Mesendoderm (in vitro differentiated cells): ENCODE data around the gene WNT5A.

ENCODE experiments used
- DNase-seq: peaks from one replicate; pipeline ENCODE4 v3.0.0; 2013
- H2AK5ac ChIP-seq: 2 replicates; pipeline ENCODE4 v1.6.1; 2013; ENCODE audit warnings: low read length, inconsistent platforms
- H2BK120ac ChIP-seq: 2 replicates; pipeline ENCODE4 v1.6.1; 2013; ENCODE audit warnings: low read depth, mild to moderate bottlenecking, low read length, moderate library complexity, mixed read lengths
- H2BK15ac ChIP-seq: replicated peaks from 2 replicates; pipeline ENCODE4 v1.6.1; 2013; ENCODE audit warnings: low read depth, mild to moderate bottlenecking, moderate library complexity
- H2BK5ac ChIP-seq: 2 replicates; pipeline ENCODE4 v1.6.1; 2013; ENCODE audit warnings: low read length, inconsistent platforms
- H3K18ac ChIP-seq: 2 replicates; pipeline ENCODE4 v1.6.1; 2013; ENCODE audit warnings: mild to moderate bottlenecking, low read length, mixed read lengths
- H3K23ac ChIP-seq: one replicate; pipeline ENCODE4 v1.6.1; 2013; ENCODE audit warnings: low read length
- H3K27ac ChIP-seq: 2 replicates; pipeline ENCODE4 v1.5.1; 2013; ENCODE audit warnings: low read depth, mild to moderate bottlenecking, inconsistent platforms, low read length, moderate library complexity
- H3K27me3 ChIP-seq: 2 replicates; pipeline ENCODE4 v1.6.1; 2013; ENCODE audit warnings: low read length, control low read depth, mild to moderate bottlenecking, inconsistent platforms; ENCODE audit not compliant: insufficient read depth, poor library complexity
- H3K36me3 ChIP-seq: 2 replicates; pipeline ENCODE4 v1.6.1; 2013; ENCODE audit warnings: low read length, inconsistent platforms; ENCODE audit not compliant: control insufficient read depth, insufficient read depth
- H3K4ac ChIP-seq: one replicate; pipeline ENCODE4 v1.6.1; 2013; ENCODE audit warnings: low read depth, mild to moderate bottlenecking, low read length, moderate library complexity
- H3K4me1 ChIP-seq: 2 replicates; pipeline ENCODE4 v1.6.1; 2013; ENCODE audit warnings: low read depth, low read length, inconsistent platforms; ENCODE audit not compliant: control insufficient read depth
- H3K4me2 ChIP-seq: 2 replicates; pipeline ENCODE4 v1.6.1; 2013; ENCODE audit warnings: low read length
- H3K4me3 ChIP-seq: 2 replicates; pipeline ENCODE4 v1.5.1; 2013; ENCODE audit warnings: mild to moderate bottlenecking, low read length
- H3K56ac ChIP-seq: one replicate; pipeline ENCODE4 v1.6.1; 2013; ENCODE audit warnings: low read length
- H3K79me1 ChIP-seq: 2 replicates; pipeline ENCODE4 v1.6.1; 2013; ENCODE audit warnings: low read length, inconsistent platforms
- H3K79me2 ChIP-seq: 2 replicates; pipeline ENCODE4 v1.6.1; 2013; ENCODE audit warnings: mild to moderate bottlenecking, low read length; ENCODE audit not compliant: control insufficient read depth, insufficient read depth
- H3K9ac ChIP-seq: 2 replicates; pipeline ENCODE4 v1.6.1; 2013; ENCODE audit warnings: low read length, inconsistent platforms
- H4K5ac ChIP-seq: one replicate; pipeline ENCODE4 v1.6.1; 2013; ENCODE audit warnings: low read length
- H4K8ac ChIP-seq: one replicate; pipeline ENCODE4 v1.6.1; 2013; ENCODE audit warnings: low read depth, mild to moderate bottlenecking, control low read depth, low read length, moderate library complexity
- WGBS: extraction: QIAGEN DNeasy Blood & Tissue Kit; methylation state at CpG from one replicate; pipeline ENCODE4 v1.1.7; 2013; ENCODE audit warnings: low lambda C conversion rate, missing lambda C conversion rate; ENCODE audit not compliant: insufficient coverage; ENCODE audit errors: extremely low coverage; 5-methylcytosine and 5-hydroxymethylcytosine counted together

WNT5A gene

GRCh38 chr3:55526332-55527030 lies 39.4 kb upstream of the WNT5A start:
- Histone ChIP-seq H4K8ac (no peak overlapping the region), H3K18ac (no peak overlapping the region), H3K79me1 (no peaks in the 10 kb centered on the region), H2BK15ac (no peak overlapping the region), H3K56ac (no peak overlapping the region), H3K4ac (no peak overlapping the region), H3K9ac (no peak overlapping the region), H2BK120ac (no peak overlapping the region), H3K27me3 (no peaks in the 10 kb centered on the region), H3K4me3 (no peak overlapping the region), H4K5ac (no peak overlapping the region), H3K27ac (no peak overlapping the region), H3K4me1 (peaks cover 9% of the 10 kb centered on the region), H2BK5ac (no peak overlapping the region), H3K79me2 (no peaks in the 10 kb centered on the region), H3K4me2 (no peak overlapping the region), H3K36me3 (no peaks in the 10 kb centered on the region), H2AK5ac (no peak overlapping the region), H3K23ac (no peak overlapping the region)
- no CpG with 5 or more reads among the region's 10 CpGs for WGBS
- DNase-seq, result no peak

GRCh38 chr3:55525436-55525835 lies 38.3 kb upstream of the WNT5A start:
- Histone ChIP-seq H3K4ac (no peak overlapping the region), H3K4me3 (no peak overlapping the region), H3K79me2 (no peaks in the 10 kb centered on the region), H3K36me3 (no peaks in the 10 kb centered on the region), H2AK5ac (no peak overlapping the region), H2BK5ac (no peak overlapping the region), H3K79me1 (no peaks in the 10 kb centered on the region), H4K5ac (no peak overlapping the region), H3K18ac (no peak overlapping the region), H3K23ac (no peak overlapping the region), H2BK15ac (no peak overlapping the region), H2BK120ac (no peak overlapping the region), H3K56ac (no peak overlapping the region), H3K27me3 (no peaks in the 10 kb centered on the region), H3K4me1 (peaks cover 12% of the 10 kb centered on the region), H4K8ac (no peak overlapping the region), H3K9ac (no peak overlapping the region), H3K4me2 (no peak overlapping the region), H3K27ac (no peak overlapping the region)
- no peak for DNase-seq
- no CpG with 5 or more reads among the region's 3 CpGs for WGBS

- Histone ChIP-seq H3K79me1 (no peaks in the 10 kb centered on the region), H3K4ac (no peak overlapping the region), H3K79me2 (no peaks in the 10 kb centered on the region), H3K4me1 (peaks cover 12% of the 10 kb centered on the region), H3K4me3 (no peak overlapping the region), H4K8ac (no peak overlapping the region), H3K56ac (no peak overlapping the region), H3K36me3 (no peaks in the 10 kb centered on the region), H2BK15ac (no peak overlapping the region), H2BK5ac (no peak overlapping the region), H3K9ac (no peak overlapping the region), H4K5ac (no peak overlapping the region), H2BK120ac (no peak overlapping the region), H3K4me2 (no peak overlapping the region), H3K23ac (no peak overlapping the region), H2AK5ac (no peak overlapping the region), H3K18ac (no peak overlapping the region), H3K27me3 (no peaks in the 10 kb centered on the region), H3K27ac (no peak overlapping the region)
- no peak for DNase-seq
- no CpG with 5 or more reads among the region's 4 CpGs for WGBS
These were observed 37.6 kb upstream of the WNT5A start for GRCh38 chr3:55524565-55525244.

GRCh38 chr3:55523471-55523870 lies 36.4 kb upstream of the WNT5A start:
- H2AK5ac ChIP-seq, result no peak overlapping the region
- no peak overlapping the region for H3K18ac ChIP-seq
- H3K4me1 ChIP-seq, result peaks cover 12% of the 10 kb centered on the region
- H2BK5ac ChIP-seq, result no peak overlapping the region
- no peaks in the 10 kb centered on the region for H3K79me2 ChIP-seq
- no peak overlapping the region for H4K8ac ChIP-seq
- H3K23ac ChIP-seq, result no peak overlapping the region
- no peak overlapping the region for H3K4me3 ChIP-seq
- no peaks in the 10 kb centered on the region for H3K79me1 ChIP-seq
- no peaks in the 10 kb centered on the region for H3K36me3 ChIP-seq
- H2BK15ac ChIP-seq, result no peak overlapping the region
- no peak overlapping the region for H3K56ac ChIP-seq
- no CpG with 5 or more reads among the region's 2 CpGs for WGBS
- H3K4ac ChIP-seq, result no peak overlapping the region
- DNase-seq, result no peak
- H3K4me2 ChIP-seq, result no peak overlapping the region
- no peak overlapping the region for H4K5ac ChIP-seq
- H3K9ac ChIP-seq, result no peak overlapping the region
- H3K27me3 ChIP-seq, result no peaks in the 10 kb centered on the region
- H3K27ac ChIP-seq, result no peak overlapping the region
- H2BK120ac ChIP-seq, result no peak overlapping the region

GRCh38 chr3:55521738-55522421 lies 34.8 kb upstream of the WNT5A start:
- peak; percentile 67 for DNase-seq
- Histone ChIP-seq H4K8ac (no peak overlapping the region), H3K23ac (no peak overlapping the region), H3K4me2 (no peak overlapping the region), H3K9ac (no peak overlapping the region), H3K18ac (peak overlapping the region; percentile 29), H2BK15ac (no peak overlapping the region), H4K5ac (no peak overlapping the region), H3K4me1 (peaks cover 12% of the 10 kb centered on the region), H2BK120ac (peak overlapping the region; percentile 48), H2AK5ac (no peak overlapping the region), H2BK5ac (peak overlapping the region; percentile 20), H3K79me2 (no peaks in the 10 kb centered on the region), H3K56ac (peak overlapping the region; percentile 72), H3K4ac (no peak overlapping the region), H3K79me1 (no peaks in the 10 kb centered on the region), H3K4me3 (no peak overlapping the region), H3K27me3 (no peaks in the 10 kb centered on the region), H3K27ac (no peak overlapping the region), H3K36me3 (no peaks in the 10 kb centered on the region)
- WGBS, result no CpG with 5 or more reads among the region's 6 CpGs
